ENCODE data around the gene SNX24. TPM values are rescaled to one million over a fixed set of nuclear protein-coding genes. Genes with fewer than 3 reads are reported as not detected.

SNX24 gene
- total and polyA plus RNA-seq, 10 of the 15 experiments (the other 5 are each of a cell fraction or from before 2014, with no cell fraction given) = 0.15 to 6.6 (median 4.1) TPM

DNA sequence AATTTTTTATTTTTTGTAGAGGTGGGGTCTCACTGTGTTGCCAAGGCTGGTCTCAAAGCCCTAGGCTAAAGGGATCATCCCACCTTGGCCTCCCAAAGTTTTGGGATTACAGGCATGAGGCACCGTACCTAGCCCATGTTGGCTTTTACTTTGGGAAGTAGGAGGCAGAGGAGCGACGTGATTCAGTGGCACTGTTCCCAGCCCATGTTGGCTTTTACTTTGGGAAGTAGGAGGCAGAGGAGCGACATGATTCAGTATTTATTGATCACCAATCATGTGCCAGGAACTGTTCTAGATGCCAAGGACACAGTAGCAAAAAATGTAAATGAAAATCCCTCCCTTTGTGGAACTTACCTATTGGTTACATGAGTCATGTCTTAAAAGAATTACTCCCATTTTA is 18.3 kb downstream of the SNX24 start:
- no peak overlapping the region for H3K9ac ChIP-seq (ENCODE audit: control insufficient read depth, insufficient read depth, low read length)
- H3K27ac ChIP-seq (ENCODE audit: control insufficient read depth, insufficient read depth) = no peak overlapping the region
- no peak overlapping the region for H3K4me3 ChIP-seq
- no peaks in the 10 kb centered on the region for H3K9me3 ChIP-seq (replicated peaks; ENCODE audit: control insufficient read depth, insufficient read depth, low read length)
- DNase-seq (ENCODE audit: low read depth, low spot score) (no peak), FAIRE-seq (no peak), ATAC-seq (no peak)
- TF ChIP-seq YBX1 (IDR thresholded peaks at IDR 0.05) = no peak
- no peak for TF ChIP-seq EZH2 (IDR thresholded peaks at IDR 0.05; ENCODE audit: borderline replicate concordance, control insufficient read depth, low read depth, low read length)
- no peak for TF ChIP-seq JUNB (IDR thresholded peaks at IDR 0.05)
- no peak for TF ChIP-seq NR2F1 (conservative IDR thresholded peaks at IDR 0.05)
- TF ChIP-seq, protein P1, sequence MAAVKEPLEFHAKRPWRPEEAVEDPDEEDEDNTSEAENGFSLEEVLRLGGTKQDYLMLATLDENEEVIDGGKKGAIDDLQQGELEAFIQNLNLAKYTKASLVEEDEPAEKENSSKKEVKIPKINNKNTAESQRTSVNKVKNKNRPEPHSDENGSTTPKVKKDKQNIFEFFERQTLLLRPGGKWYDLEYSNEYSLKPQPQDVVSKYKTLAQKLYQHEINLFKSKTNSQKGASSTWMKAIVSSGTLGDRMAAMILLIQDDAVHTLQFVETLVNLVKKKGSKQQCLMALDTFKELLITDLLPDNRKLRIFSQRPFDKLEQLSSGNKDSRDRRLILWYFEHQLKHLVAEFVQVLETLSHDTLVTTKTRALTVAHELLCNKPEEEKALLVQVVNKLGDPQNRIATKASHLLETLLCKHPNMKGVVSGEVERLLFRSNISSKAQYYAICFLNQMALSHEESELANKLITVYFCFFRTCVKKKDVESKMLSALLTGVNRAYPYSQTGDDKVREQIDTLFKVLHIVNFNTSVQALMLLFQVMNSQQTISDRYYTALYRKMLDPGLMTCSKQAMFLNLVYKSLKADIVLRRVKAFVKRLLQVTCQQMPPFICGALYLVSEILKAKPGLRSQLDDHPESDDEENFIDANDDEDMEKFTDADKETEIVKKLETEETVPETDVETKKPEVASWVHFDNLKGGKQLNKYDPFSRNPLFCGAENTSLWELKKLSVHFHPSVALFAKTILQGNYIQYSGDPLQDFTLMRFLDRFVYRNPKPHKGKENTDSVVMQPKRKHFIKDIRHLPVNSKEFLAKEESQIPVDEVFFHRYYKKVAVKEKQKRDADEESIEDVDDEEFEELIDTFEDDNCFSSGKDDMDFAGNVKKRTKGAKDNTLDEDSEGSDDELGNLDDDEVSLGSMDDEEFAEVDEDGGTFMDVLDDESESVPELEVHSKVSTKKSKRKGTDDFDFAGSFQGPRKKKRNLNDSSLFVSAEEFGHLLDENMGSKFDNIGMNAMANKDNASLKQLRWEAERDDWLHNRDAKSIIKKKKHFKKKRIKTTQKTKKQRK (IDR thresholded peaks at IDR 0.05; ENCODE audit: low read depth, low read length) = no peak
- TF ChIP-seq, protein P2, sequence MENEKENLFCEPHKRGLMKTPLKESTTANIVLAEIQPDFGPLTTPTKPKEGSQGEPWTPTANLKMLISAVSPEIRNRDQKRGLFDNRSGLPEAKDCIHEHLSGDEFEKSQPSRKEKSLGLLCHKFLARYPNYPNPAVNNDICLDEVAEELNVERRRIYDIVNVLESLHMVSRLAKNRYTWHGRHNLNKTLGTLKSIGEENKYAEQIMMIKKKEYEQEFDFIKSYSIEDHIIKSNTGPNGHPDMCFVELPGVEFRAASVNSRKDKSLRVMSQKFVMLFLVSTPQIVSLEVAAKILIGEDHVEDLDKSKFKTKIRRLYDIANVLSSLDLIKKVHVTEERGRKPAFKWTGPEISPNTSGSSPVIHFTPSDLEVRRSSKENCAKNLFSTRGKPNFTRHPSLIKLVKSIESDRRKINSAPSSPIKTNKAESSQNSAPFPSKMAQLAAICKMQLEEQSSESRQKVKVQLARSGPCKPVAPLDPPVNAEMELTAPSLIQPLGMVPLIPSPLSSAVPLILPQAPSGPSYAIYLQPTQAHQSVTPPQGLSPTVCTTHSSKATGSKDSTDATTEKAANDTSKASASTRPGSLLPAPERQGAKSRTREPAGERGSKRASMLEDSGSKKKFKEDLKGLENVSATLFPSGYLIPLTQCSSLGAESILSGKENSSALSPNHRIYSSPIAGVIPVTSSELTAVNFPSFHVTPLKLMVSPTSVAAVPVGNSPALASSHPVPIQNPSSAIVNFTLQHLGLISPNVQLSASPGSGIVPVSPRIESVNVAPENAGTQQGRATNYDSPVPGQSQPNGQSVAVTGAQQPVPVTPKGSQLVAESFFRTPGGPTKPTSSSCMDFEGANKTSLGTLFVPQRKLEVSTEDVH (IDR thresholded peaks at IDR 0.05; ENCODE audit: low read depth, partially characterized antibody) = no peak
- TF ChIP-seq FOXK2 (IDR thresholded peaks at IDR 0.05) = no peak
- H3K4me1 ChIP-seq (ENCODE audit: control insufficient read depth, insufficient read depth, low read length) = no peaks in the 10 kb centered on the region
- H2AFZ ChIP-seq (ENCODE audit: control insufficient read depth, low read depth, low read length) = no peak overlapping the region
- no peaks in the 10 kb centered on the region for H4K20me1 ChIP-seq (ENCODE audit: control insufficient read depth, insufficient read depth)
- ChIA-PET SMC1A (ENCODE audit: uncharacterized antibody, unreplicated experiment) (interaction anchor here (0.6 kb wide), 1 partner anchor 402 kb away, joined by 3 read pairs; no protein-coding TSS in a partner anchor), RAD21 (ENCODE audit: unreplicated experiment) (no interaction called here), POLR2A (no interaction called here), CTCF (no interaction called here)
- H3K36me3 ChIP-seq (ENCODE audit: control insufficient read depth in 2 of 2, insufficient read depth in 2 of 2, low read length in 1 of 2) = no peaks in the 10 kb centered on the region
- BruUV-seq (replicated peaks) = no TSS peak
- 49% methylated on average over 4 of the region's 4 CpGs for WGBS (ENCODE audit: insufficient coverage, insufficient replicate concordance, low lambda C conversion rate, missing lambda C conversion rate)
- no peaks in the 10 kb centered on the region for H3K79me2 ChIP-seq (ENCODE audit: control insufficient read depth, insufficient read depth, low read length)
- in situ Hi-C loops (cut with MboI) (no loop called here), intact Hi-C loops (cut with micrococcal nuclease; ENCODE audit: unreplicated experiment) (no loop called here)
- H3K27me3 ChIP-seq (replicated peaks in 1 of 2; ENCODE audit: control insufficient read depth in 2 of 2, insufficient read depth in 2 of 2, low read length in 1 of 2) = no peaks in the 10 kb centered on the region; a peak in 1 of 4 replicates
- H3K4me2 ChIP-seq (ENCODE audit: control insufficient read depth, insufficient read depth) = no peak overlapping the region
